Endothelial cell (in vitro differentiated cells): ENCODE measurements around the gene ZSCAN1. TPM values are rescaled to one million over a fixed set of nuclear protein-coding genes. Genes with fewer than 3 reads are reported as not detected.

Experiments used
- DNase-seq: peaks from one replicate; pipeline ENCODE4 v3.0.0; 2021; ENCODE audit warnings: low spot score
- H3K27ac Mint-ChIP-seq: one replicate; pipeline ENCODE4 v1.8.0; 2021; ENCODE audit warnings: mixed read lengths, inconsistent platforms; ENCODE audit not compliant: unreplicated experiment
- H3K27me3 Mint-ChIP-seq: one replicate; pipeline ENCODE4 v1.8.0; 2021; ENCODE audit warnings: mild to moderate bottlenecking, moderate library complexity, mixed read lengths, inconsistent platforms; ENCODE audit not compliant: unreplicated experiment
- H3K36me3 Mint-ChIP-seq: one replicate; pipeline ENCODE4 v1.8.0; 2021; ENCODE audit warnings: mild to moderate bottlenecking, low read depth, mixed read lengths, inconsistent platforms; ENCODE audit not compliant: unreplicated experiment
- H3K4me1 Mint-ChIP-seq: one replicate; pipeline ENCODE4 v1.8.0; 2021; ENCODE audit warnings: mild to moderate bottlenecking, mixed read lengths, inconsistent platforms; ENCODE audit not compliant: unreplicated experiment
- H3K4me3 Mint-ChIP-seq: one replicate; pipeline ENCODE4 v1.8.0; 2021; ENCODE audit warnings: mild to moderate bottlenecking, mixed read lengths, inconsistent platforms; ENCODE audit not compliant: unreplicated experiment
- H3K9me3 Mint-ChIP-seq: one replicate; pipeline ENCODE4 v1.8.0; 2021; ENCODE audit warnings: mixed read lengths, inconsistent platforms; ENCODE audit not compliant: unreplicated experiment
- CTCF ChIP-seq: fragments of 200-600 bp; sonication (generic); IDR thresholded peaks from one replicate; pipeline ENCODE4 v1.5.0; 2021; ENCODE audit warnings: antibody characterized with exemption; ENCODE audit not compliant: unreplicated experiment
- total RNA-seq: library from RNA; stranded (reverse); fragmentation: NEBNext Ultra II Directional; extraction: Animal tissue kit (Norgen Biotek cat#: 25700); gene quantifications from one replicate; pipeline ENCODE4 v1.2.1, GENCODE V29; 2021; ENCODE audit not compliant: unreplicated experiment

ZSCAN1 gene
- total RNA-seq, 1 donor from 2014 or later, result not detected

- Mint-ChIP-seq H3K27ac (peak overlapping the region; percentile 100), H3K9me3 (peaks cover 23% of the 10 kb centered on the region), H3K36me3 (peaks cover 30% of the 10 kb centered on the region), H3K4me3 (peak overlapping the region; percentile 94), H3K4me1 (peaks cover 5% of the 10 kb centered on the region), H3K27me3 (peaks cover 23% of the 10 kb centered on the region)
- DNase-seq, result no peak
- no peak for TF ChIP-seq CTCF
Observed at GRCh38 chr19:58098682-58098998, 64.8 kb downstream of the ZSCAN1 start.

Other genes starting within 250 kb of the ZSCAN1 start
- gene ZNF552, start 219.1 kb upstream of the ZSCAN1 start, total RNA-seq, result 7.0 TPM
- gene ZNF587B, start 203.7 kb upstream of the ZSCAN1 start, total RNA-seq, result 24.5 TPM
- gene ZNF587, start 184.2 kb upstream of the ZSCAN1 start, total RNA-seq, result 36.8 TPM
- gene ZNF814, start 145.0 kb upstream of the ZSCAN1 start, total RNA-seq, result 22.3 TPM
- 16.7 TPM for gene ZNF417, start 117.4 kb upstream of the ZSCAN1 start, total RNA-seq
- 14.0 TPM for gene ZNF418, start 98.6 kb upstream of the ZSCAN1 start, total RNA-seq
- gene ZNF256, start 86.3 kb upstream of the ZSCAN1 start, total RNA-seq, result 10.4 TPM
- 1.8 TPM for gene C19orf18, start 59.5 kb upstream of the ZSCAN1 start, total RNA-seq
- 22.3 TPM for gene ZNF606, start 31.2 kb upstream of the ZSCAN1 start, total RNA-seq
- 1.1 TPM for gene ZNF135, start 25.3 kb downstream of the ZSCAN1 start, total RNA-seq
- 47.7 TPM for gene ZSCAN18, start 64.2 kb downstream of the ZSCAN1 start, total RNA-seq
- gene ZNF329, start 116.8 kb downstream of the ZSCAN1 start, total RNA-seq, result 14.9 TPM
- gene ZNF274, start 149.0 kb downstream of the ZSCAN1 start, total RNA-seq, result 21.4 TPM
- 44.3 TPM for gene ZNF544, start 194.9 kb downstream of the ZSCAN1 start, total RNA-seq
- 11.2 TPM for gene ZNF8, start 244.9 kb downstream of the ZSCAN1 start, total RNA-seq